Measurements from ENCODE around the gene THOC2. TPM values are rescaled to one million over a fixed set of nuclear protein-coding genes. Genes with fewer than 3 reads are reported as not detected.
"Not testable (repeated sequence)": the region's sequence is repeated elsewhere in the genome, so short reads cannot be mapped to it uniquely, and the experiment has no call there.

Gene THOC2, protein sequence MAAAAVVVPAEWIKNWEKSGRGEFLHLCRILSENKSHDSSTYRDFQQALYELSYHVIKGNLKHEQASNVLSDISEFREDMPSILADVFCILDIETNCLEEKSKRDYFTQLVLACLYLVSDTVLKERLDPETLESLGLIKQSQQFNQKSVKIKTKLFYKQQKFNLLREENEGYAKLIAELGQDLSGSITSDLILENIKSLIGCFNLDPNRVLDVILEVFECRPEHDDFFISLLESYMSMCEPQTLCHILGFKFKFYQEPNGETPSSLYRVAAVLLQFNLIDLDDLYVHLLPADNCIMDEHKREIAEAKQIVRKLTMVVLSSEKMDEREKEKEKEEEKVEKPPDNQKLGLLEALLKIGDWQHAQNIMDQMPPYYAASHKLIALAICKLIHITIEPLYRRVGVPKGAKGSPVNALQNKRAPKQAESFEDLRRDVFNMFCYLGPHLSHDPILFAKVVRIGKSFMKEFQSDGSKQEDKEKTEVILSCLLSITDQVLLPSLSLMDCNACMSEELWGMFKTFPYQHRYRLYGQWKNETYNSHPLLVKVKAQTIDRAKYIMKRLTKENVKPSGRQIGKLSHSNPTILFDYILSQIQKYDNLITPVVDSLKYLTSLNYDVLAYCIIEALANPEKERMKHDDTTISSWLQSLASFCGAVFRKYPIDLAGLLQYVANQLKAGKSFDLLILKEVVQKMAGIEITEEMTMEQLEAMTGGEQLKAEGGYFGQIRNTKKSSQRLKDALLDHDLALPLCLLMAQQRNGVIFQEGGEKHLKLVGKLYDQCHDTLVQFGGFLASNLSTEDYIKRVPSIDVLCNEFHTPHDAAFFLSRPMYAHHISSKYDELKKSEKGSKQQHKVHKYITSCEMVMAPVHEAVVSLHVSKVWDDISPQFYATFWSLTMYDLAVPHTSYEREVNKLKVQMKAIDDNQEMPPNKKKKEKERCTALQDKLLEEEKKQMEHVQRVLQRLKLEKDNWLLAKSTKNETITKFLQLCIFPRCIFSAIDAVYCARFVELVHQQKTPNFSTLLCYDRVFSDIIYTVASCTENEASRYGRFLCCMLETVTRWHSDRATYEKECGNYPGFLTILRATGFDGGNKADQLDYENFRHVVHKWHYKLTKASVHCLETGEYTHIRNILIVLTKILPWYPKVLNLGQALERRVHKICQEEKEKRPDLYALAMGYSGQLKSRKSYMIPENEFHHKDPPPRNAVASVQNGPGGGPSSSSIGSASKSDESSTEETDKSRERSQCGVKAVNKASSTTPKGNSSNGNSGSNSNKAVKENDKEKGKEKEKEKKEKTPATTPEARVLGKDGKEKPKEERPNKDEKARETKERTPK (N-terminal part only)
- 100 to 1,000 TPM in 2 of 8 experiments, 10 to 100 TPM in 6; 46.2 to 112 (median 57.6) TPM for total RNA-seq

GRCh38 chrX:123732670-123733363 is at the start of gene THOC2:
Gene THOC2, minus strand, starts transcription at chrX:123733052. Its CDS starts 30 bp downstream, at chrX:123733022.
- WGBS, 10 experiments, result 0 to 55% (median 0%) methylated on average over 1 to 15 of the region's 49 CpGs; no CpG with 5 or more reads in 7 of the 10 experiments
- H3K27ac ChIP-seq, result peak within 1 kb of the TSS; percentile 93 to 94
- in situ Hi-C loops (cut with MboI; ENCODE audit: low pct_unique_long_range_greater_than_20kb in 2 of 9, low sequenced_read_pairs in 9 of 9, unreplicated experiment in 9 of 9), result no loop called here

GRCh38 chrX:123781786-123782185 is 48.9 kb upstream of the THOC2 start:
- in situ Hi-C loops (cut with MboI; ENCODE audit: low pct_unique_long_range_greater_than_20kb in 2 of 9, low sequenced_read_pairs in 9 of 9, unreplicated experiment in 9 of 9); ATAC-seq (replicated peaks in 6 of 8); H3K4me3 ChIP-seq; H3K27ac ChIP-seq; H3K4me1 ChIP-seq (replicated peaks in 1 of 2): not testable (repeated sequence)
- 70 to 82% methylated on average over 2 of the region's 10 CpGs; no CpG with 5 or more reads in 8 of the 10 experiments for WGBS, 10 experiments

More at GRCh38 chrX:123732670-123733363, at the start of gene THOC2:
- Histone ChIP-seq H3K4me1 (replicated peaks in 1 of 2) (peaks cover 0 to 17% of the 10 kb centered on the region in 2 donors), H3K4me3 (peak within 1 kb of the TSS; percentile 68 to 99 (median 81))
- peak; percentile 80 to 94 (median 86) for ATAC-seq (replicated peaks in 6 of 8)

- ATAC-seq (replicated peaks in 6 of 8), result no peak
- in situ Hi-C loops (cut with MboI; ENCODE audit: low pct_unique_long_range_greater_than_20kb in 2 of 9, low sequenced_read_pairs in 9 of 9, unreplicated experiment in 9 of 9), result no loop called here
- H3K4me3 ChIP-seq, result no peak overlapping the region
- 50% methylated on average over 1 of the region's 1 CpG; no CpG with 5 or more reads in 9 of the 10 experiments for WGBS, 10 experiments
- no peak overlapping the region for H3K27ac ChIP-seq
- no peaks in the 10 kb centered on the region for H3K4me1 ChIP-seq (replicated peaks in 1 of 2)
Observed at GRCh38 chrX:123779908-123780396, 47.1 kb upstream of the THOC2 start.

- no peak for ATAC-seq (replicated peaks in 6 of 8)
- Histone ChIP-seq H3K27ac (no peak overlapping the region), H3K4me1 (replicated peaks in 1 of 2) (no peaks in the 10 kb centered on the region), H3K4me3 (no peak overlapping the region)
- 29 to 100% (median 64%) methylated on average over 1 to 3 of the region's 4 CpGs; no CpG with 5 or more reads in 6 of the 10 experiments for WGBS, 10 experiments
- in situ Hi-C loops (cut with MboI; ENCODE audit: low pct_unique_long_range_greater_than_20kb in 2 of 9, low sequenced_read_pairs in 9 of 9, unreplicated experiment in 9 of 9), result no loop called here
Observed at GRCh38 chrX:123773258-123773988, 40.6 kb upstream of the THOC2 start.

DNA sequence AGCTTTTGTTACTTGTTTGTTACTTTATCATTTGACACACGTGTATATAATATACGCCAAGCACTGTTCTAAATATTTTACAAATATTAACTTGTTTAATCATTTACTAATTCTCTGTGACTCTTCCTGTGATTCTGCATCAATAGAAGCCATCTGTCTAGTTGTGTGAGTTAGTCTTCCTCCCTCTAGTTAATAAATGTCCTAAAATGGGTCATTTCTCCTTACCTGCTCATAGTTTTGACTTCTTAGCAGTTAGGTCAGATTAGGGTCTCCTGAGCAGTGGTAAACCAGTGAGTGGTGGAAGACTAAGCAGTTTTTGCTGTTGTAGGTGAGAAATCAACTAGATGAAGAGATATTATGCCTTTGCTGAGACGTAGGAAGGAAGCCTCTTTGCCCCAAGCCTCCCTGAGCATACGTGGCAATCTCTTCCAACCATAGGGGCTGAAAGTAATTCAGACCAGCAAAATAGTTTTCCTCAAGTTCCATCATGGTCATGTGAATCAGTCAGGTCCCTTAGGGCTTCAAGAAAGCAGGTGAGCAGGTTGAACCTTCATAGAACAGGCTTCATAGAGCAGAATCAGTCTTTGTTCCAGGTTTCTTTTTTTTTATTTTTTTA is 38.7 kb upstream of the THOC2 start:
- 45 to 100% (median 84%) methylated on average over 1 to 4 of the region's 4 CpGs for WGBS, 10 experiments
- ATAC-seq (replicated peaks in 6 of 8), result no peak
- H3K4me3 ChIP-seq, result no peak overlapping the region
- no peak overlapping the region for H3K27ac ChIP-seq
- no peaks in the 10 kb centered on the region for H3K4me1 ChIP-seq (replicated peaks in 1 of 2)
- in situ Hi-C loops (cut with MboI; ENCODE audit: low pct_unique_long_range_greater_than_20kb in 2 of 9, low sequenced_read_pairs in 9 of 9, unreplicated experiment in 9 of 9), result no loop called here

- peak overlapping the region; percentile 25 to 38 (median 35) for H3K4me3 ChIP-seq
- peak overlapping the region; percentile 59 to 75 for H3K27ac ChIP-seq
- peak; percentile 98 to 100 (median 100) for ATAC-seq (replicated peaks in 6 of 8)
- no peaks in the 10 kb centered on the region for H3K4me1 ChIP-seq (replicated peaks in 1 of 2)
- 0 to 100% (median 12%) methylated on average over 1 to 6 of the region's 38 CpGs; no CpG with 5 or more reads in 6 of the 10 experiments for WGBS, 10 experiments
- in situ Hi-C loops (cut with MboI; ENCODE audit: low pct_unique_long_range_greater_than_20kb in 2 of 9, low sequenced_read_pairs in 9 of 9, unreplicated experiment in 9 of 9), result no loop called here
Observed at GRCh38 chrX:123764967-123765871, 32.4 kb upstream of the THOC2 start.

DNA sequence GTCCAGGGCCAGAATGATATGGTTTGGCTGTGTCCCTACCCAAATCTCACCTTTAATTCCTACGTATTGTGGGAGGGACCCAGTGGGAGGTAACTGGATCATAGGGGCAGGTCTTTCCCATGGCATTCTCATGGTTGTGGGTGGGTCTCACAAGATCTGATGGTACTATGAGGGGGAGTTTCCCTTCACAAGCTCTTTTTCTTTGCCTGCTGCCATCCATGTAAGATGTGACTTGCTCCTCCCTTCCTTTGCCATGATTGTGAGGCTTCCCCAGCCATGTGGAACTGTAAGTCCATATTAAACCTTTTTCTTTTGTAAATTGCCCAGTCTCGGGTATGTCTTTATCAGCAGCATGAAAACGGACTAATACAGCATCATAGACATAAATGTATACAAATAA is 27.0 kb upstream of the THOC2 start:
- WGBS, 10 experiments, result 32 to 100% (median 90%) methylated on average over 1 to 3 of the region's 3 CpGs; no CpG with 5 or more reads in 5 of the 10 experiments
- ATAC-seq (replicated peaks in 6 of 8); in situ Hi-C loops (cut with MboI; ENCODE audit: low pct_unique_long_range_greater_than_20kb in 2 of 9, low sequenced_read_pairs in 9 of 9, unreplicated experiment in 9 of 9); H3K4me3 ChIP-seq; H3K27ac ChIP-seq; H3K4me1 ChIP-seq (replicated peaks in 1 of 2): not testable (repeated sequence)

DNA sequence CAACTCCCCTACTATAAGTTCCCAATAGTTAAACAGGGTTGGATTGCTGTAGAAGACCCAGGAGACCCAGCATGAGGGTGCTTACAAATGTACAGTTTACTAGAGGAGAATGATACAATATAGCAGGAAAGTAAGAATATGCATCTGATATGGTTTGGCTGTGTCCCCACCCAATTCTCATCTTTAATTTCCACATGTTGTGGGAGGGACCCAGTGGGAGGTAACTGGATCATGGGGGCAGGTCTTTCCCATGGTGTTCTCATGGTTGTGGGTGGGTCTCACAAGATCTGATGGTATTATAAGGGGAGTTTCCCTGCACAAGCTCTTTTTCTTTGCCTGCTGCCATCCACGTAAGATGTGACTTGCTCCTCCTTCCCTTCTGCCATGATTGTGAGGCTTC is 24.9 kb upstream of the THOC2 start:
- H3K4me3 ChIP-seq; H3K27ac ChIP-seq; H3K4me1 ChIP-seq (replicated peaks in 1 of 2); in situ Hi-C loops (cut with MboI; ENCODE audit: low pct_unique_long_range_greater_than_20kb in 2 of 9, low sequenced_read_pairs in 9 of 9, unreplicated experiment in 9 of 9): not testable (repeated sequence)
- peak in 1 of 8 experiments; percentile 75 for ATAC-seq (replicated peaks in 6 of 8)
- WGBS, 10 experiments, result 88% methylated on average over 1 of the region's 1 CpG; no CpG with 5 or more reads in 9 of the 10 experiments

DNA sequence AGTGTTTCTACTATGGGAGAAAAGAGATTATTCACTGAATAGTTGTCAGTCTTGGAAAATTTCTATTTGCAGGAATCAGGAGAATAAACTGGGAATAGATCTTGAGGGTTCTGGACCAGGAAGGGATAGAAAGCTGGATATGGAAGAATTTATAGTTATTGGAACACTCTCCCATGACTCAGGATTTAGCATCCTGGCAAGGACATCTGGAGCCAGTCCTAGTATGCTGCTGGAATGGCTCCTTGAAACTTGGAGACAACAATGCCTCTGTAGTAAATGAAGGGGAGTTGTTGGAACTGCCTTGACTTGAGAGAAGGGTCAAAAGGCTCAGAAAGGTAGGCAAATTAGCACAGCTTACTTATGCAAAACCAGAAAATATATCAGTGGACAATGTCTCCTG is 23.5 kb upstream of the THOC2 start:
- peak in 2 of 8 experiments; percentile 45 to 59 for ATAC-seq (replicated peaks in 6 of 8)
- Histone ChIP-seq H3K4me3 (no peak overlapping the region), H3K27ac (no peak overlapping the region), H3K4me1 (replicated peaks in 1 of 2) (no peaks in the 10 kb centered on the region)
- in situ Hi-C loops (cut with MboI; ENCODE audit: low pct_unique_long_range_greater_than_20kb in 2 of 9, low sequenced_read_pairs in 9 of 9, unreplicated experiment in 9 of 9), result no loop called here

- in situ Hi-C loops (cut with MboI; ENCODE audit: low pct_unique_long_range_greater_than_20kb in 2 of 9, low sequenced_read_pairs in 9 of 9, unreplicated experiment in 9 of 9), result no loop called here
- Histone ChIP-seq H3K4me3 (no peak overlapping the region), H3K27ac (no peak overlapping the region), H3K4me1 (replicated peaks in 1 of 2) (no peaks in the 10 kb centered on the region)
- no peak for ATAC-seq (replicated peaks in 6 of 8)
- WGBS, 10 experiments, result 33 to 100% (median 84%) methylated on average over 1 of the region's 2 CpGs; no CpG with 5 or more reads in 6 of the 10 experiments
Observed at GRCh38 chrX:123755107-123755506, 22.3 kb upstream of the THOC2 start.

Data from motor neuron (in vitro differentiated cells).